H1 (cell line): ENCODE data around the gene ELOVL2. TPM values are rescaled to one million over a fixed set of nuclear protein-coding genes. Genes with fewer than 3 reads are reported as not detected.

Experiments
- ASH2L ChIP-seq: fragments of 200-600, 300-600 bp; sonication (generic); IDR thresholded peaks from one replicate; pipeline ENCODE4 v1.7.1; 2017; ENCODE audit warnings: low read length
- ATF3 ChIP-seq: IDR thresholded peaks from 2 replicates; pipeline ENCODE4 v1.6.1; 2011; ENCODE audit warnings: low read depth, mild to moderate bottlenecking, low read length; ENCODE audit not compliant: insufficient read depth
- BCL11A ChIP-seq, 2 experiments: IDR thresholded peaks; one replicate each; pipeline ENCODE4 v1.6.1; 2011; ENCODE audit warnings: low read depth in 2 of 2, low read length in 2 of 2, mild to moderate bottlenecking in 2 of 2
- CBX5 ChIP-seq: fragments of 300-800, 300-1000 bp; sonication (generic); IDR thresholded peaks from 2 replicates; pipeline ENCODE4 v1.7.1; 2016; ENCODE audit warnings: antibody characterized with exemption, low read length, low read depth
- CBX8 ChIP-seq: fragments of 300-800, 300-1000 bp; sonication (generic); IDR thresholded peaks from 2 replicates; pipeline ENCODE4 v1.7.1; 2016; ENCODE audit warnings: low read depth, low read length, borderline replicate concordance
- CEBPB ChIP-seq: IDR thresholded peaks from 2 replicates; pipeline ENCODE4 v1.6.1; 2012; ENCODE audit warnings: low read depth, low read length
- CHD2 ChIP-seq: IDR thresholded peaks from 2 replicates; pipeline ENCODE4 v1.6.1; 2012; ENCODE audit warnings: low read length, improper control_type of control experiment
- CTBP2 ChIP-seq: IDR thresholded peaks from 2 replicates; pipeline ENCODE4 v1.7.0; 2011; ENCODE audit warnings: borderline replicate concordance, mild to moderate bottlenecking, moderate library complexity, mixed read lengths, low read length; ENCODE audit not compliant: insufficient read depth, insufficient read length
- EGR1 ChIP-seq: IDR thresholded peaks from 2 replicates; pipeline ENCODE4 v1.6.1; 2011; ENCODE audit warnings: low read depth, low read length, borderline replicate concordance
- EP300 ChIP-seq, 2 experiments: IDR thresholded peaks; 1 replicate in 1 of 2; 2 replicates in 1 of 2; pipeline ENCODE4 v1.6.1; 2011 to 2012; ENCODE audit warnings: low read depth in 2 of 2, low read length in 2 of 2, mild to moderate bottlenecking in 2 of 2, borderline replicate concordance in 1 of 2, inconsistent platforms in 1 of 2, moderate library complexity in 1 of 2
- FOSL1 ChIP-seq: IDR thresholded peaks from 2 replicates; pipeline ENCODE4 v1.6.1; 2011; ENCODE audit warnings: mild to moderate bottlenecking, low read depth, low read length, moderate library complexity; ENCODE audit not compliant: insufficient read depth
- HDAC2 ChIP-seq, 2 experiments: fragments of 300-600 bp in 1 of 2; sonication (generic) in 1 of 2; IDR thresholded peaks; 2 replicates each; pipeline ENCODE4 v1.6.1; 2011 to 2012; ENCODE audit warnings: low read depth in 2 of 2, low read length in 2 of 2, mild to moderate bottlenecking in 2 of 2, moderate library complexity in 2 of 2, borderline replicate concordance in 1 of 2, inconsistent platforms in 1 of 2
- KDM4A ChIP-seq: IDR thresholded peaks from one replicate; pipeline ENCODE4 v1.7.1; 2012; ENCODE audit warnings: low read depth, mild to moderate bottlenecking, moderate library complexity, low read length, inconsistent platforms; ENCODE audit not compliant: severe bottlenecking
- NANOG ChIP-seq: IDR thresholded peaks from 2 replicates; pipeline ENCODE4 v1.6.1; 2011; ENCODE audit warnings: low read length, low read depth, mild to moderate bottlenecking, inconsistent platforms; ENCODE audit not compliant: insufficient read depth, poor library complexity, severe bottlenecking
- POU5F1 ChIP-seq: IDR thresholded peaks from 2 replicates; pipeline ENCODE4 v1.6.1; 2011; ENCODE audit warnings: low read depth, mild to moderate bottlenecking, low read length, moderate library complexity
- RAD21 ChIP-seq, 2 experiments: IDR thresholded peaks in 1 of 2; conservative IDR thresholded peaks in 1 of 2; 2 replicates each; pipeline ENCODE4 v1.6.1; 2011; ENCODE audit warnings: low read depth in 2 of 2, low read length in 2 of 2, improper control_type of control experiment in 1 of 2, inconsistent platforms in 1 of 2, mild to moderate bottlenecking in 1 of 2, moderate library complexity in 1 of 2
- RXRA ChIP-seq: IDR thresholded peaks from 2 replicates; pipeline ENCODE4 v1.6.1; 2011; ENCODE audit warnings: low read depth, mild to moderate bottlenecking, low read length, moderate library complexity; ENCODE audit not compliant: insufficient read depth
- SP2 ChIP-seq: IDR thresholded peaks from 2 replicates; pipeline ENCODE4 v1.6.1; 2012; ENCODE audit warnings: mild to moderate bottlenecking, low read length, inconsistent platforms
- SRF ChIP-seq: IDR thresholded peaks from 2 replicates; pipeline ENCODE4 v1.6.1; 2011; ENCODE audit warnings: mild to moderate bottlenecking, low read depth, low read length, moderate library complexity
- USF2 ChIP-seq: IDR thresholded peaks from 2 replicates; pipeline ENCODE4 v1.6.1; 2011; ENCODE audit warnings: low read length, improper control_type of control experiment
- YY1 ChIP-seq: IDR thresholded peaks from 2 replicates; pipeline ENCODE4 v1.6.1; 2011; ENCODE audit warnings: low read depth, mild to moderate bottlenecking, low read length
- polyA plus RNA-seq, 7 experiments: library from polyadenylated mRNA; depleted of rRNA in 3 of 7; stranded (reverse) in 5 of 7; unstranded in 2 of 7; fragments of >200 nt in 5 of 7; fragments of 200-250 nt in 2 of 7; gene quantifications; 1 replicate in 5 of 7; 2 replicates in 1 of 7; 4 replicates in 1 of 7; pipeline versions ENCODE4 v1.2.1 to v1.2.3, GENCODE V29; 2011 to 2013; ENCODE audit warnings: missing spikeins in 2 of 7, mixed read lengths in 2 of 7
- total RNA-seq: library from RNA; stranded (reverse); fragmentation: NEBNext Ultra II Directional; extraction: Animal tissue kit (Norgen Biotek cat#: 25700); gene quantifications from 2 replicates; pipeline ENCODE4 v1.2.1, GENCODE V29; 2021

Gene ELOVL2
- total and polyA plus RNA-seq, 2 of the 8 experiments (the other 6 are each of a cell fraction or from before 2014, with no cell fraction given), result 0.42 to 0.89 TPM

DNA sequence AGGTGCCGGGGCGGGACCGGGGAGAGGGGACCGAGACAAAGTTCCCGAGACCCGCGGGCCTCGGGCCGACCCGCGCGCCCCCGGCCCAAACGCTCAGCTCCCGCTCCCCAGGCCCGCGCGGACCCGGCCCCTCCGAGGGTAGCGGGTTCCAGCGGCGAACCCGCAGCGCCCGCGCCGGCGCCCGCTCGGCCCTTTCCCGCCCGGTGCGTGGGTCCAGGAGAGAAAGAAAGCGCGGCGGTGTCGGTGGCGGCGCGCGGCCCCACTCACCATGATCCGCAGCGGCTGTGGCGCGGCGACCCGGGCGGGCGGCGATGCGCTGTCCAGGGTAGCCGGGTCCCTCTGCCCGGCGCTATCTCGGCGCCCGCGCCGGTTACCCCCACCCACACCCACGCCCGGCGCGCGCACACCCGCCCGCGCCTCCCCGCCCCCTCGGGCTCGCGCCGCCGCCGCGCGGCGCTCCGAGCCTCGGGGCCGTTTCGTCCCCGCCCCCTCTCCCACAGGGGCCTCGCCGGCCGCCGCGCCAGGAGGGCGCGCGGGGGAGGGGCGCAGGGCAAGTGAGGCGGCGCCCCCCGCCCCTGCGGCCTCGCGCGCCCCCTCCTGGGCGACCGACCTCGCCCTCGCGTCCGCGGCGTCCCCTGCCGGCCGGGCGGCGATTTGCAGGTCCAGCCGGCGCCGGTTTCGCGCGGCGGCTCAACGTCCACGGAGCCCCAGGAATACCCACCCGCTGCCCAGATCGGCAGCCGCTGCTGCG, at the start of gene ELOVL2 (continued):
- 0 out of 4 replicates have a peak, but pooled peaks of 1 of the 2 experiments have one; percentile 8 for TF ChIP-seq HDAC2 (IDR thresholded peaks at IDR 0.05; ENCODE audit: borderline replicate concordance in 1 of 2, low read depth in 2 of 2, low read length in 2 of 2)
- TF ChIP-seq USF2, result no peak
- no peak for TF ChIP-seq CEBPB
- TF ChIP-seq SRF, result no peak
- peak in 1 of 2 experiments; percentile 22; a peak in 1 of 3 replicates for TF ChIP-seq EP300 (IDR thresholded peaks at IDR 0.05; ENCODE audit: borderline replicate concordance in 1 of 2, low read depth in 2 of 2, low read length in 2 of 2)
- peak; percentile 22; the same call in 1 of the 2 replicates for TF ChIP-seq YY1
- TF ChIP-seq FOSL1, result no peak
- no peak for TF ChIP-seq NANOG
- no peak for TF ChIP-seq CBX8
- TF ChIP-seq RAD21 (IDR thresholded peaks at IDR 0.05 in 1 of 2, conservative IDR thresholded peaks at IDR 0.05 in 1 of 2; ENCODE audit: low read depth in 2 of 2, low read length in 2 of 2), result peak; percentile 57 to 77
- no peak for TF ChIP-seq BCL11A (IDR thresholded peaks at IDR 0.05; ENCODE audit: low read depth in 2 of 2, low read length in 2 of 2)
- TF ChIP-seq SP2, result no peak
- no peak for TF ChIP-seq POU5F1
- no peak for TF ChIP-seq RXRA
- TF ChIP-seq EGR1, result peak; percentile 3; the same call in 1 of the 2 replicates
- TF ChIP-seq ASH2L, result no peak
- TF ChIP-seq CTBP2, result no peak
- TF ChIP-seq ATF3, result peak; percentile 50; the same call in 1 of the 2 replicates
- TF ChIP-seq CBX5, result no peak
- TF ChIP-seq KDM4A, result peak; percentile 32
- TF ChIP-seq CHD2, result peak; percentile 48; the same call in 1 of the 2 replicates
